Tibial artery (tissue), 4 donors: ENCODE data around the gene USF1.

Experiments
- DNase-seq, 2 donors: peaks; one replicate each; pipeline ENCODE4 v3.0.0-alpha.2; 2019
- H3K27ac ChIP-seq, 2 donors: fragments of 200-600 bp; sonication (generic) in 1 of 2; 1 replicate in 1 of 2; 2 replicates in 1 of 2; pipeline ENCODE4 v1.5.1; 2018 to 2019; ENCODE audit warnings: mild to moderate bottlenecking in 1 of 2
- H3K27me3 ChIP-seq, 2 donors: fragments of 200-600 bp; sonication (generic) in 1 of 2; one replicate each; pipeline versions ENCODE4 v1.5.1 to v1.6.0; 2016 to 2019
- H3K36me3 ChIP-seq, 3 donors: fragments of 200-600 bp; sonication (generic) in 2 of 3; one replicate each; pipeline ENCODE4 v1.5.1; 2016 to 2019; ENCODE audit warnings: mild to moderate bottlenecking in 2 of 3
- H3K4me1 ChIP-seq, 4 donors: fragments of 200-600 bp; sonication (generic) in 2 of 4; 1 replicate in 3 of 4; 2 replicates in 1 of 4; pipeline ENCODE4 v1.5.1; 2016 to 2019
- H3K4me3 ChIP-seq, 2 donors: fragments of 200-600 bp; sonication (generic) in 1 of 2; 1 replicate in 1 of 2; 2 replicates in 1 of 2; pipeline ENCODE4 v1.5.1; 2018 to 2019; ENCODE audit warnings: mild to moderate bottlenecking in 2 of 2
- H3K9me3 ChIP-seq, 3 donors: fragments of 200-600 bp; sonication (generic) in 1 of 3; one replicate each; pipeline ENCODE4 v1.5.1; 2016 to 2019
- intact Hi-C: fragments of 100-400 bp; cut with DNase I; formaldehyde crosslinking; loops from one replicate; pipeline ENCODE4 v1.15.0; 2023; ENCODE audit warnings: low total_unique reads
- TF ChIP-seq, protein P1 (sequence below), 2 experiments: fragments of 200-600 bp in 1 of 2; fragments of 450-650 bp in 1 of 2; IDR thresholded peaks; one replicate each; pipeline ENCODE4 v1.5.1; 2017 to 2019; ENCODE audit warnings: antibody characterized with exemption in 2 of 2, mild to moderate bottlenecking in 1 of 2, moderate library complexity in 1 of 2

Gene USF1

DNA sequence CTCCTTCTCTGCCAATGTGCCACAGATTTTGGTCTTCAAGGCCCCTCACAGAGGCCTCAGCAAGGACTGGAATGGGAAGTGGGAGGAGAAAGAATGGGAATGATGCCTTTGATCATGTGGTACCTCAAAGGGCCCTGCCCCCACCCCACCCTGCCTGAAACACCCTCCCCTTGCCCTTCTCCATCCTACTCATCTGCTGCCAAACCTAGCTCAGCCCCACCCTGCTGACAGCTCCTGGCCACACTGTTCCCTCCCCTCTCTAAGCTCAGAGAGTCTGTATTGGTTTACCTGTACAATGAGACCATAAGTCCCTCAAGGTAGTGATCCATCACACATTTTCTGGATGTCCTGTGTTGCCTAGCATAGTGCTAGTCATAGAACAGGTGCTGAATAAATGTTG lies 30.6 kb upstream of the USF1 start:
- H3K9me3 ChIP-seq: no peaks in the 10 kb centered on the region
- H3K36me3 ChIP-seq: peaks cover 0 to 11% (median 0%) of the 10 kb centered on the region in 3 donors
- no peak for DNase-seq
- TF ChIP-seq, protein P1, sequence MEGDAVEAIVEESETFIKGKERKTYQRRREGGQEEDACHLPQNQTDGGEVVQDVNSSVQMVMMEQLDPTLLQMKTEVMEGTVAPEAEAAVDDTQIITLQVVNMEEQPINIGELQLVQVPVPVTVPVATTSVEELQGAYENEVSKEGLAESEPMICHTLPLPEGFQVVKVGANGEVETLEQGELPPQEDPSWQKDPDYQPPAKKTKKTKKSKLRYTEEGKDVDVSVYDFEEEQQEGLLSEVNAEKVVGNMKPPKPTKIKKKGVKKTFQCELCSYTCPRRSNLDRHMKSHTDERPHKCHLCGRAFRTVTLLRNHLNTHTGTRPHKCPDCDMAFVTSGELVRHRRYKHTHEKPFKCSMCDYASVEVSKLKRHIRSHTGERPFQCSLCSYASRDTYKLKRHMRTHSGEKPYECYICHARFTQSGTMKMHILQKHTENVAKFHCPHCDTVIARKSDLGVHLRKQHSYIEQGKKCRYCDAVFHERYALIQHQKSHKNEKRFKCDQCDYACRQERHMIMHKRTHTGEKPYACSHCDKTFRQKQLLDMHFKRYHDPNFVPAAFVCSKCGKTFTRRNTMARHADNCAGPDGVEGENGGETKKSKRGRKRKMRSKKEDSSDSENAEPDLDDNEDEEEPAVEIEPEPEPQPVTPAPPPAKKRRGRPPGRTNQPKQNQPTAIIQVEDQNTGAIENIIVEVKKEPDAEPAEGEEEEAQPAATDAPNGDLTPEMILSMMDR (IDR thresholded peaks at IDR 0.05): no peak
- peaks cover 0 to 11% (median 0%) of the 10 kb centered on the region in 4 donors for H3K4me1 ChIP-seq
- intact Hi-C loops: no loop called here
- peaks cover 0 to 4% of the 10 kb centered on the region in 2 donors for H3K27me3 ChIP-seq
- no peak overlapping the region for H3K27ac ChIP-seq
- no peak overlapping the region for H3K4me3 ChIP-seq

- Histone ChIP-seq H3K4me3 (no peak overlapping the region), H3K27me3 (peaks cover 0 to 4% of the 10 kb centered on the region in 2 donors), H3K9me3 (no peaks in the 10 kb centered on the region), H3K4me1 (peaks cover 0 to 11% (median 0%) of the 10 kb centered on the region in 4 donors), H3K36me3 (peaks cover 0 to 11% (median 0%) of the 10 kb centered on the region in 3 donors), H3K27ac (no peak overlapping the region)
- DNase-seq: no peak
- intact Hi-C loops: no loop called here
- TF ChIP-seq, protein P1 (IDR thresholded peaks at IDR 0.05): no peak
Observed at GRCh38 chr1:161074676-161075368, 29.0 kb upstream of the USF1 start.

GRCh38 chr1:161073474-161074121 lies 27.8 kb upstream of the USF1 start:
- intact Hi-C loops: no loop called here
- TF ChIP-seq, protein P1 (IDR thresholded peaks at IDR 0.05): no peak
- Histone ChIP-seq H3K4me1 (peaks cover 0 to 5% (median 0%) of the 10 kb centered on the region in 4 donors), H3K4me3 (no peak overlapping the region), H3K27me3 (peaks cover 0 to 6% of the 10 kb centered on the region in 2 donors), H3K36me3 (peaks cover 0 to 11% (median 0%) of the 10 kb centered on the region in 3 donors), H3K9me3 (no peaks in the 10 kb centered on the region), H3K27ac (no peak overlapping the region)
- no peak for DNase-seq

DNA sequence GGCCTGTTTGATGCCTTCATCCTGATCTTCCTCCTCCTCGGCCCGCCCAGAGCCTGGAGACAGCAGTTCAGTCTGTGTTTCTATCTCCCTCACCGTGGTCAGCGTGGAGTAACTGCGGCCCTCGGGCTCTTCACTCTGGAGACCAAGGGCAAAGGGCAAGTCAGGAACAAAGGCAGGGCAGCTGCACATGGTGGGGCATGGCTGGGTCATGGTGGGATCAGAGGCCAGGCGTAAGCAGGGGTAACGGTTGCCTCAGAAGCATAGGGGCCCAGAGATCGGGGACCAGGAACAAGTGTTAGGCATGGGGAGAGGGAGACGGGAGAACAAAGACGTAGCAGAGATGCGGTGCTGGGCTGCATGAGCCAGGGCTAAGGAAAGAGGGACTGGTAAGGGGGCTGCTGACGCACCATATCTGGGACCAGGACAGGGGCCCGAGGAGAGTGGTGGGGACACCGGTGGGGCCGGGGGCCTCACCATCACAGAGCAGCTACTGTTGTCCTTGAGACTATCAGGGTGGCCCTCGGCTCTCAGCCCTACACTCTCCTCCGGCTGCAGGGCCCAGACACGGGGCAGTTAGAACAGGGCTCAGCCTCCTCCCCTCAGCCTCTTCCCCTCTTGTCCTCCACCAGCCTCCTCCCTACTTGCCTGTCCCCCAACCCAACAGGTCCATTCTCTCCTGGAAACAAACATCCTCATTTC lies 27.1 kb upstream of the USF1 start:
- Histone ChIP-seq H3K9me3 (no peaks in the 10 kb centered on the region), H3K27me3 (peaks cover 0 to 6% of the 10 kb centered on the region in 2 donors), H3K27ac (no peak overlapping the region), H3K4me1 (peaks cover 0 to 5% (median 0%) of the 10 kb centered on the region in 4 donors), H3K4me3 (no peak overlapping the region), H3K36me3 (peaks cover 0 to 11% (median 0%) of the 10 kb centered on the region in 3 donors)
- TF ChIP-seq, protein P1 (IDR thresholded peaks at IDR 0.05): no peak
- DNase-seq: no peak
- intact Hi-C loops: no loop called here

DNA sequence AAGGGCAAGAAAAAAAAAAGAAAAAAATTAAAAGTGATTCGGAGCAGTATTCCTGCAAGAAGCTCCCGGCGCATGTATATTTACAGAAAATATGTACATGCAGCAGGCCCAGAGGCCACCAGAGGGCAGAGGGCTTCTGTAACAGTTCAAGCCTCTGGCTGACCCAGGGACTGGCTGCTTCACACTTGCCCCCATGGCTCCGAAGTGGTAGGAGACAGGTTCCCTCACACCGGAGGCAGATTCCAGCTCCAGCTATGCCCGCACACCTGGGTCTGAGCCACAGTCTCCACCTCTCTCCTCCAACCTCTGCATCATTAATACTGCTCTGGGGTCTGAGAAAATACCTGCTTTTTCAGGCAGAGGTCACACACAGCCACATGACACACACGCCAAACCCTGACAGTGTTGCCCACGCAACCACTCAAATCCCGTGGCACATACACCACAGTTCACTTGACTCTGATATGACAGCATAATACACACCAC lies 26.2 kb upstream of the USF1 start:
- TF ChIP-seq, protein P1 (IDR thresholded peaks at IDR 0.05): peak; percentile 17 to 23
- intact Hi-C loops: no loop called here
- Histone ChIP-seq H3K4me1 (peaks cover 0 to 5% (median 0%) of the 10 kb centered on the region in 4 donors), H3K27ac (no peak overlapping the region), H3K27me3 (peaks cover 0 to 9% of the 10 kb centered on the region in 2 donors), H3K36me3 (peaks cover 0 to 11% (median 0%) of the 10 kb centered on the region in 3 donors), H3K4me3 (no peak overlapping the region), H3K9me3 (no peaks in the 10 kb centered on the region)
- peak in 1 of 2 donors; percentile 51 for DNase-seq
